Measurements from ENCODE around the gene ANKS1A. TPM values are rescaled to one million over a fixed set of nuclear protein-coding genes. Genes with fewer than 3 reads are reported as not detected.

The ANKS1A gene
- total RNA-seq, 2 donors from 2014 or later = 34.9 to 36.4 TPM

DNA sequence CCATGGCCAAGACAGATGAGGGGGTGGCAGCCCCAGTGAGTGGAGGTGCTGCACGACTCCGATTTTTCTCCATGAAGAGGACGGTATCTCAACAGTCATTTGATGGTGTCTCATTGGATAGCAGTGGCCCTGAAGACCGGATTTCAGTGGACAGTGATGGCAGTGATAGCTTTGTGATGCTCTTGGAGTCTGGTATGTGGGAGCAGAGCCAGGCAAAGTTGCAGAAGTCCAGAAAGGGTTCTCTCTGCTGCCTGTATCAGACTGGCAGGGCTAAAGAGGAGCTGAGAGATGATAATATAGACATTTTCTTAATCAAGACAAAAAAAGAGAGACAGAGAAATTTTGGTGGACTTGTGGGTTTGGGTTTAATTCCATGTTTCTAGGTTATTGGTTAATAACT lies 25.0 kb upstream of the ANKS1A start:
- Mint-ChIP-seq H3K4me1 (no peaks in the 10 kb centered on the region), H3K9me3 (no peaks in the 10 kb centered on the region), H3K27ac (no peak overlapping the region), H3K36me3 (ENCODE audit: low read depth) (peaks cover 42% of the 10 kb centered on the region), H3K4me3 (no peak overlapping the region), H3K27me3 (ENCODE audit: insufficient read depth) (no peaks in the 10 kb centered on the region)
- Histone ChIP-seq H3K27me3 (ENCODE audit: control insufficient read depth, insufficient read depth, low read length, poor library complexity, severe bottlenecking) (no peaks in the 10 kb centered on the region), H3K27ac (ENCODE audit: low read depth, low read length) (no peak overlapping the region), H3K4me1 (ENCODE audit: control insufficient read depth, insufficient read depth, low read length) (no peaks in the 10 kb centered on the region), H3K36me3 (ENCODE audit: control insufficient read depth, insufficient read depth, low read length) (peaks cover 45% of the 10 kb centered on the region), H3K4me3 (ENCODE audit: low read length) (no peak overlapping the region), H3K9me3 (ENCODE audit: control insufficient read depth, low read length) (no peaks in the 10 kb centered on the region), H3K9ac (ENCODE audit: extremely low read depth, low read length, poor library complexity, severe bottlenecking) (no peak overlapping the region)
- WGBS, 2 experiments (ENCODE audit: insufficient coverage in 1 of 2, insufficient read length in 1 of 2) = 95% methylated on average over 4 of the region's 4 CpGs; no CpG with 5 or more reads in 1 of the 2 experiments
- no peak for DNase-seq
- TF ChIP-seq, protein P1, sequence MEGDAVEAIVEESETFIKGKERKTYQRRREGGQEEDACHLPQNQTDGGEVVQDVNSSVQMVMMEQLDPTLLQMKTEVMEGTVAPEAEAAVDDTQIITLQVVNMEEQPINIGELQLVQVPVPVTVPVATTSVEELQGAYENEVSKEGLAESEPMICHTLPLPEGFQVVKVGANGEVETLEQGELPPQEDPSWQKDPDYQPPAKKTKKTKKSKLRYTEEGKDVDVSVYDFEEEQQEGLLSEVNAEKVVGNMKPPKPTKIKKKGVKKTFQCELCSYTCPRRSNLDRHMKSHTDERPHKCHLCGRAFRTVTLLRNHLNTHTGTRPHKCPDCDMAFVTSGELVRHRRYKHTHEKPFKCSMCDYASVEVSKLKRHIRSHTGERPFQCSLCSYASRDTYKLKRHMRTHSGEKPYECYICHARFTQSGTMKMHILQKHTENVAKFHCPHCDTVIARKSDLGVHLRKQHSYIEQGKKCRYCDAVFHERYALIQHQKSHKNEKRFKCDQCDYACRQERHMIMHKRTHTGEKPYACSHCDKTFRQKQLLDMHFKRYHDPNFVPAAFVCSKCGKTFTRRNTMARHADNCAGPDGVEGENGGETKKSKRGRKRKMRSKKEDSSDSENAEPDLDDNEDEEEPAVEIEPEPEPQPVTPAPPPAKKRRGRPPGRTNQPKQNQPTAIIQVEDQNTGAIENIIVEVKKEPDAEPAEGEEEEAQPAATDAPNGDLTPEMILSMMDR (conservative IDR thresholded peaks at IDR 0.05) = no peak

DNA sequence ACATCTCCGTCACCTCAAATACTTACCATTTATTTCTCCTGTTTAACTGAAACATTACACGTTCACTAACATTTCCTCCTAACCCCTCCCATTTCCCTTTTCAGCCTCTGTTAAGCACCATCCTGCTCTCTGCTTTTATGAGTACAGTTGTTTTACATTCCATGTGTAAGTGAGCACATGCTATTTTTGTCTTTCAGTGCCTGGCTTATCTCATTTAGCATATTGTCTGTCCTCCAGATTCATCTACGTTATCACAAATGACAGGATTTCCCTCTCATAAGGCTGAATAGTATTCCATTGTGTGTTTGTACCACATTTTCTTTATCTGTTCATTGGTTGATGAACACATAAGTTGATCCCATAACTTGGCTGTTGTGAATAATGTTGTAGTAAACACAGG lies 23.9 kb upstream of the ANKS1A start:
- TF ChIP-seq, protein P1 (conservative IDR thresholded peaks at IDR 0.05) = no peak
- no peak for DNase-seq
- Histone ChIP-seq H3K9me3 (ENCODE audit: control insufficient read depth, low read length) (no peaks in the 10 kb centered on the region), H3K27ac (ENCODE audit: low read depth, low read length) (no peak overlapping the region), H3K27me3 (ENCODE audit: control insufficient read depth, insufficient read depth, low read length, poor library complexity, severe bottlenecking) (no peaks in the 10 kb centered on the region), H3K9ac (ENCODE audit: extremely low read depth, low read length, poor library complexity, severe bottlenecking) (no peak overlapping the region), H3K4me3 (ENCODE audit: low read length) (no peak overlapping the region), H3K4me1 (ENCODE audit: control insufficient read depth, insufficient read depth, low read length) (no peaks in the 10 kb centered on the region), H3K36me3 (ENCODE audit: control insufficient read depth, insufficient read depth, low read length) (peaks cover 47% of the 10 kb centered on the region)
- H3K36me3 Mint-ChIP-seq (ENCODE audit: low read depth) = peaks cover 42% of the 10 kb centered on the region
- no peaks in the 10 kb centered on the region for H3K27me3 Mint-ChIP-seq (ENCODE audit: insufficient read depth)
- WGBS, 2 experiments (ENCODE audit: insufficient coverage in 1 of 2, insufficient read length in 1 of 2) = 92 to 94% methylated on average over 3 of the region's 3 CpGs
- H3K4me1 Mint-ChIP-seq = no peaks in the 10 kb centered on the region
- H3K4me3 Mint-ChIP-seq = no peak overlapping the region
- no peaks in the 10 kb centered on the region for H3K9me3 Mint-ChIP-seq
- no peak overlapping the region for H3K27ac Mint-ChIP-seq

DNA sequence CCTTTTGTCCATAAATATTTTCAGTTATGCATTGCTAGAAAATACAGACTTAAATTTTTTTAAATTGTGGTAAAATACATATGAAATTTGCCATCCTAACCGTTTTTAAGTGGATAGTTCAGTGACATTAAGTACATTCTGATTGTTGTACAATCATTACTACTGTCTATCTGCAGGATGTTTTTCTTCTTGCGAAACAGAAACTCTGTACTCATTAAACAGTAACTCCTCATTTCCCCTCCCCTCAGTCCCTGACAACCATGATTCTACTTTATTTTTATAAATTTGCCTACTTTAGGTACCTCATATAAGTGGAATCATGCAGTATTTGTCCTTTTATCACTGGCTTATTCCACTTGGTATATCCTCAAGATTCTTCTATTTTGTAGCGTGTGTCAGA lies 22.5 kb upstream of the ANKS1A start:
- H3K4me3 Mint-ChIP-seq = no peak overlapping the region
- Histone ChIP-seq H3K27me3 (ENCODE audit: control insufficient read depth, insufficient read depth, low read length, poor library complexity, severe bottlenecking) (no peaks in the 10 kb centered on the region), H3K4me1 (ENCODE audit: control insufficient read depth, insufficient read depth, low read length) (no peaks in the 10 kb centered on the region), H3K36me3 (ENCODE audit: control insufficient read depth, insufficient read depth, low read length) (peaks cover 55% of the 10 kb centered on the region), H3K4me3 (ENCODE audit: low read length) (no peak overlapping the region), H3K27ac (ENCODE audit: low read depth, low read length) (no peak overlapping the region), H3K9ac (ENCODE audit: extremely low read depth, low read length, poor library complexity, severe bottlenecking) (no peak overlapping the region), H3K9me3 (ENCODE audit: control insufficient read depth, low read length) (no peaks in the 10 kb centered on the region)
- H3K27me3 Mint-ChIP-seq (ENCODE audit: insufficient read depth) = no peaks in the 10 kb centered on the region
- no peaks in the 10 kb centered on the region for H3K9me3 Mint-ChIP-seq
- H3K27ac Mint-ChIP-seq = no peak overlapping the region
- peaks cover 45% of the 10 kb centered on the region for H3K36me3 Mint-ChIP-seq (ENCODE audit: low read depth)
- TF ChIP-seq, protein P1 (conservative IDR thresholded peaks at IDR 0.05) = no peak
- DNase-seq = no peak
- no peaks in the 10 kb centered on the region for H3K4me1 Mint-ChIP-seq
- 91 to 100% methylated on average over 2 to 3 of the region's 3 CpGs for WGBS, 2 experiments (ENCODE audit: insufficient coverage in 1 of 2, insufficient read length in 1 of 2)

All from endodermal cell (in vitro differentiated cells).